H1 (cell line): Measurements from ENCODE around the gene COX6A2. TPM values are rescaled to one million over a fixed set of nuclear protein-coding genes. Genes with fewer than 3 reads are reported as not detected.
A peak's percentile ranks its signal among the peaks of the same experiment; 100 is the strongest.

Source experiments
- ATF3 ChIP-seq: IDR thresholded peaks from 2 replicates; pipeline ENCODE4 v1.6.1; 2011; ENCODE audit warnings: low read depth, mild to moderate bottlenecking, low read length; ENCODE audit not compliant: insufficient read depth
- CHD1 ChIP-seq: IDR thresholded peaks from 2 replicates; pipeline ENCODE4 v1.6.1; 2012; ENCODE audit warnings: low read depth, low read length, improper control_type of control experiment
- CHD7 ChIP-seq: fragments of 300-600 bp; sonication (generic); IDR thresholded peaks from 2 replicates; pipeline ENCODE4 v1.7.1; 2012; ENCODE audit warnings: low read length, moderate library complexity, mild to moderate bottlenecking, inconsistent platforms; ENCODE audit not compliant: insufficient replicate concordance
- E2F6 ChIP-seq: IDR thresholded peaks from 2 replicates; pipeline ENCODE4 v1.6.1; 2012; ENCODE audit warnings: inconsistent platforms
- FOSL1 ChIP-seq: IDR thresholded peaks from 2 replicates; pipeline ENCODE4 v1.6.1; 2011; ENCODE audit warnings: mild to moderate bottlenecking, low read depth, low read length, moderate library complexity; ENCODE audit not compliant: insufficient read depth
- KDM4A ChIP-seq: IDR thresholded peaks from one replicate; pipeline ENCODE4 v1.7.1; 2012; ENCODE audit warnings: low read depth, mild to moderate bottlenecking, moderate library complexity, low read length, inconsistent platforms; ENCODE audit not compliant: severe bottlenecking
- MAX ChIP-seq: IDR thresholded peaks from 2 replicates; pipeline ENCODE4 v1.6.1; 2012; ENCODE audit warnings: inconsistent platforms
- polyA plus RNA-seq, 7 experiments: library from polyadenylated mRNA; depleted of rRNA in 3 of 7; stranded (reverse) in 5 of 7; unstranded in 2 of 7; fragments of >200 nt in 5 of 7; fragments of 200-250 nt in 2 of 7; gene quantifications; 1 replicate in 5 of 7; 2 replicates in 1 of 7; 4 replicates in 1 of 7; pipeline versions ENCODE4 v1.2.1 to v1.2.3, GENCODE V29; 2011 to 2013; ENCODE audit warnings: missing spikeins in 2 of 7, mixed read lengths in 2 of 7
- total RNA-seq: library from RNA; stranded (reverse); fragmentation: NEBNext Ultra II Directional; extraction: Animal tissue kit (Norgen Biotek cat#: 25700); gene quantifications from 2 replicates; pipeline ENCODE4 v1.2.1, GENCODE V29; 2021

The COX6A2 gene
- total and polyA plus RNA-seq, 2 of the 8 experiments (the other 6 are each of a cell fraction or from before 2014, with no cell fraction given): 0.79 TPM; not detected in 1

- TF ChIP-seq FOSL1: no peak
- peak; percentile 80 for TF ChIP-seq KDM4A
- no peak for TF ChIP-seq CHD7
- peak; percentile 62 for TF ChIP-seq MAX
- no peak for TF ChIP-seq CHD1
- TF ChIP-seq ATF3: no peak
- peak; percentile 52; the same call in 1 of the 2 replicates for TF ChIP-seq E2F6
These were observed 49.4 kb upstream of the COX6A2 start (continued) for GRCh38 chr16:31477220-31478216.
